ENCODE results near the gene PRCC. TPM values are rescaled to one million over a fixed set of nuclear protein-coding genes. Genes with fewer than 3 reads are reported as not detected.

The PRCC gene
- total and polyA plus RNA-seq, 2 of the 8 experiments (the other 6 are each of a cell fraction or from before 2014, with no cell fraction given): 95.2 to 115 TPM

GRCh38 chr1:156833603-156834002 is 66.3 kb downstream of the PRCC start (continued):
- TF ChIP-seq, protein P1, sequence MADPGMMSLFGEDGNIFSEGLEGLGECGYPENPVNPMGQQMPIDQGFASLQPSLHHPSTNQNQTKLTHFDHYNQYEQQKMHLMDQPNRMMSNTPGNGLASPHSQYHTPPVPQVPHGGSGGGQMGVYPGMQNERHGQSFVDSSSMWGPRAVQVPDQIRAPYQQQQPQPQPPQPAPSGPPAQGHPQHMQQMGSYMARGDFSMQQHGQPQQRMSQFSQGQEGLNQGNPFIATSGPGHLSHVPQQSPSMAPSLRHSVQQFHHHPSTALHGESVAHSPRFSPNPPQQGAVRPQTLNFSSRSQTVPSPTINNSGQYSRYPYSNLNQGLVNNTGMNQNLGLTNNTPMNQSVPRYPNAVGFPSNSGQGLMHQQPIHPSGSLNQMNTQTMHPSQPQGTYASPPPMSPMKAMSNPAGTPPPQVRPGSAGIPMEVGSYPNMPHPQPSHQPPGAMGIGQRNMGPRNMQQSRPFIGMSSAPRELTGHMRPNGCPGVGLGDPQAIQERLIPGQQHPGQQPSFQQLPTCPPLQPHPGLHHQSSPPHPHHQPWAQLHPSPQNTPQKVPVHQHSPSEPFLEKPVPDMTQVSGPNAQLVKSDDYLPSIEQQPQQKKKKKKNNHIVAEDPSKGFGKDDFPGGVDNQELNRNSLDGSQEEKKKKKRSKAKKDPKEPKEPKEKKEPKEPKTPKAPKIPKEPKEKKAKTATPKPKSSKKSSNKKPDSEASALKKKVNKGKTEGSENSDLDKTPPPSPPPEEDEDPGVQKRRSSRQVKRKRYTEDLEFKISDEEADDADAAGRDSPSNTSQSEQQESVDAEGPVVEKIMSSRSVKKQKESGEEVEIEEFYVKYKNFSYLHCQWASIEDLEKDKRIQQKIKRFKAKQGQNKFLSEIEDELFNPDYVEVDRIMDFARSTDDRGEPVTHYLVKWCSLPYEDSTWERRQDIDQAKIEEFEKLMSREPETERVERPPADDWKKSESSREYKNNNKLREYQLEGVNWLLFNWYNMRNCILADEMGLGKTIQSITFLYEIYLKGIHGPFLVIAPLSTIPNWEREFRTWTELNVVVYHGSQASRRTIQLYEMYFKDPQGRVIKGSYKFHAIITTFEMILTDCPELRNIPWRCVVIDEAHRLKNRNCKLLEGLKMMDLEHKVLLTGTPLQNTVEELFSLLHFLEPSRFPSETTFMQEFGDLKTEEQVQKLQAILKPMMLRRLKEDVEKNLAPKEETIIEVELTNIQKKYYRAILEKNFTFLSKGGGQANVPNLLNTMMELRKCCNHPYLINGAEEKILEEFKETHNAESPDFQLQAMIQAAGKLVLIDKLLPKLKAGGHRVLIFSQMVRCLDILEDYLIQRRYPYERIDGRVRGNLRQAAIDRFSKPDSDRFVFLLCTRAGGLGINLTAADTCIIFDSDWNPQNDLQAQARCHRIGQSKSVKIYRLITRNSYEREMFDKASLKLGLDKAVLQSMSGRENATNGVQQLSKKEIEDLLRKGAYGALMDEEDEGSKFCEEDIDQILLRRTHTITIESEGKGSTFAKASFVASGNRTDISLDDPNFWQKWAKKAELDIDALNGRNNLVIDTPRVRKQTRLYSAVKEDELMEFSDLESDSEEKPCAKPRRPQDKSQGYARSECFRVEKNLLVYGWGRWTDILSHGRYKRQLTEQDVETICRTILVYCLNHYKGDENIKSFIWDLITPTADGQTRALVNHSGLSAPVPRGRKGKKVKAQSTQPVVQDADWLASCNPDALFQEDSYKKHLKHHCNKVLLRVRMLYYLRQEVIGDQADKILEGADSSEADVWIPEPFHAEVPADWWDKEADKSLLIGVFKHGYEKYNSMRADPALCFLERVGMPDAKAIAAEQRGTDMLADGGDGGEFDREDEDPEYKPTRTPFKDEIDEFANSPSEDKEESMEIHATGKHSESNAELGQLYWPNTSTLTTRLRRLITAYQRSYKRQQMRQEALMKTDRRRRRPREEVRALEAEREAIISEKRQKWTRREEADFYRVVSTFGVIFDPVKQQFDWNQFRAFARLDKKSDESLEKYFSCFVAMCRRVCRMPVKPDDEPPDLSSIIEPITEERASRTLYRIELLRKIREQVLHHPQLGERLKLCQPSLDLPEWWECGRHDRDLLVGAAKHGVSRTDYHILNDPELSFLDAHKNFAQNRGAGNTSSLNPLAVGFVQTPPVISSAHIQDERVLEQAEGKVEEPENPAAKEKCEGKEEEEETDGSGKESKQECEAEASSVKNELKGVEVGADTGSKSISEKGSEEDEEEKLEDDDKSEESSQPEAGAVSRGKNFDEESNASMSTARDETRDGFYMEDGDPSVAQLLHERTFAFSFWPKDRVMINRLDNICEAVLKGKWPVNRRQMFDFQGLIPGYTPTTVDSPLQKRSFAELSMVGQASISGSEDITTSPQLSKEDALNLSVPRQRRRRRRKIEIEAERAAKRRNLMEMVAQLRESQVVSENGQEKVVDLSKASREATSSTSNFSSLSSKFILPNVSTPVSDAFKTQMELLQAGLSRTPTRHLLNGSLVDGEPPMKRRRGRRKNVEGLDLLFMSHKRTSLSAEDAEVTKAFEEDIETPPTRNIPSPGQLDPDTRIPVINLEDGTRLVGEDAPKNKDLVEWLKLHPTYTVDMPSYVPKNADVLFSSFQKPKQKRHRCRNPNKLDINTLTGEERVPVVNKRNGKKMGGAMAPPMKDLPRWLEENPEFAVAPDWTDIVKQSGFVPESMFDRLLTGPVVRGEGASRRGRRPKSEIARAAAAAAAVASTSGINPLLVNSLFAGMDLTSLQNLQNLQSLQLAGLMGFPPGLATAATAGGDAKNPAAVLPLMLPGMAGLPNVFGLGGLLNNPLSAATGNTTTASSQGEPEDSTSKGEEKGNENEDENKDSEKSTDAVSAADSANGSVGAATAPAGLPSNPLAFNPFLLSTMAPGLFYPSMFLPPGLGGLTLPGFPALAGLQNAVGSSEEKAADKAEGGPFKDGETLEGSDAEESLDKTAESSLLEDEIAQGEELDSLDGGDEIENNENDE (IDR thresholded peaks at IDR 0.05; ENCODE audit: insufficient replicate concordance, low read length): no peak
- TF ChIP-seq EGR1 (IDR thresholded peaks at IDR 0.05; ENCODE audit: borderline replicate concordance, low read depth, low read length): no peak
- no peak for TF ChIP-seq EZH2 (IDR thresholded peaks at IDR 0.05; ENCODE audit: low read depth, low read length, severe bottlenecking)
- TF ChIP-seq ATF2 (IDR thresholded peaks at IDR 0.05; ENCODE audit: low read length): no peak
